ENCODE results near the gene RNF121.

Gene RNF121

GRCh38 chr11:71935338-71935925 is 6.6 kb downstream of the RNF121 start:
- no peak for DNase-seq

GRCh38 chr11:71936825-71937224 is 8.0 kb downstream of the RNF121 start:
- DNase-seq: peak; percentile 51

GRCh38 chr11:71937826-71938225 is 9.0 kb downstream of the RNF121 start:
- DNase-seq: no peak

GRCh38 chr11:71940561-71941219 is 11.8 kb downstream of the RNF121 start:
- peak; percentile 71 for DNase-seq

- peak; percentile 38 for DNase-seq
These were observed 17.3 kb downstream of the RNF121 start for GRCh38 chr11:71946144-71946571.

- no peak for DNase-seq
These were observed 18.7 kb downstream of the RNF121 start for GRCh38 chr11:71947498-71947897.

DNA sequence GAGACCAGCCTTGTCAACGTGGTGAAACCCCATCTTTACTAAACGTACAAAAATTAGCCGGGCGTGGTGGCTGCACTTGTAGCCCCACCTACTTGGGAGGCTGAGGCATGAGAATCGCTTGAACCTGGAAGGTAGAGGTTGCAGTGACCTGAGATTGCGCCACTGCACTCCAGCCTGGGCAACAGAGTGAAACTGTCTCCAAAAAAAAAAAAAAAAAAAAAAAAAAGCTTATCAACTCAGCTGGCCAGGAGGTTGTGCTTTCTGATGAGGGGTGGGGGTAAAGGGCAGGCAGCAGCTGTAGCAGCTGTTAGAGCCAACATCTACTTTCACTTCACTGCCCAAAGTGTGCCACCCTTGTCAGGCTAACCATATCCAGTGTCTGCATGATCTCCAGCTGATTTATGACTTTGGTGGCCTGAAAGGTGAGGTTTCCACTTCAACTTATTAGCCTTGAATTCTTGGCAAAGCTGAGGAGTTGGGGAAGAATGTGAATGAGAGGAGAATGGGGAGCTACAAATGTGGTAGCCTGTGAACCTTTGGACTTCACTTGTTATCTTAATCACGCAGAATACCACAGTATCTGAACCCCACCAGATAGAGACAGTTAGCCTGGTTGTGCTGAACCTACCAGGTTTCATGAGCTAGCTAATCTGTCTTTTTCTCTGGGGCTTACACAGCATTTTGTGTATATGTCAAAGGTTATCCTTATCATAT is 19.6 kb downstream of the RNF121 start:
- no peak for DNase-seq

GRCh38 chr11:71949034-71949433 is 20.2 kb downstream of the RNF121 start:
- no peak for DNase-seq

GRCh38 chr11:71951741-71952310 is 23.0 kb downstream of the RNF121 start:
- no peak for DNase-seq

DNA sequence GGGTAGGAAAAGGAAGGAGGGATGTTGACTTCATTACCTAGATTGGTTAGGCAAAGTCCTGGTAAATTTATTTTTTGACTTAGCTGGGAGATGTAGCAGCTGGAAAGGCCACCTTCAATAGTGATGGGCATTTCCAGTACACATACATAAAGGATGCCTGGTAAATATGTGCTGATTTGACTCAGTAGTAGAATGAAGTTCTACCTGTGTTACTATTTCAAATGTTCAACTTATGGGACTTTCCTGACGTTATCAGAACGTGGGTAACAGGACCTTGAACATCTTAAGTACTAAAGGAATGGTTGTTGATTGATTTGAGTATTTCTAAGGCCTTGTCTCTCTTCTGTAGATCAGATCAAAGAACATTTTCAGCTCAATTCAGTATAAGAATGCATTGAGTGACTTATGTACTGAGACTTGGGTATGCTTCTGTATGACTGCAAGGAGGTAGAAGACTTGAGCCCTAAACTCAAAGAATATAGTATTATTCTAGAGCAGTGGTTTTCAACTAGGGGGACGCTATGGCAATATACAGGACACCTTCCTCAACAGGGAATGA is 27.1 kb downstream of the RNF121 start:
- no peak for DNase-seq

GRCh38 chr11:71962428-71963038 is 33.7 kb downstream of the RNF121 start:
- no peak for DNase-seq

DNA sequence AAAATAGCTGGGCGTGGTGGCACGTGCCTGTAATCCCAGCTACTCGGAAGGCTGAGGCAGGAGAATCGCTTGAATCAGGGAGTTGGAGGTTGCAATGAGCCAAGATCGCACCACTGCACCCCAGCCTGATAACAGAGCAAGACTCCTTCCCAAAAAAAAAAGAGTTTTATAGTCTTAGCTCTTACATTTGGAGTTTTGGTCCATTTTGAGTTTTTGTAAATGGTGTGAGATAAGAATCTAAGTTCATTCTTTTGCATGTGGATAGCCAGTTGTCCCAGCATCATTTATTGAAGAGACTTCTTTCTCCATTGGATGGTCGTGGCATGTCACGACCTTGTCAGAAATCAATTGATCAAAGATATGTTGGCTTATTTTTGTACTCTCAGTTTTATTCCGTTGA is 34.6 kb downstream of the RNF121 start:
- DNase-seq: no peak

- no peak for DNase-seq
These were observed 35.8 kb downstream of the RNF121 start for GRCh38 chr11:71964641-71965040.

DNA sequence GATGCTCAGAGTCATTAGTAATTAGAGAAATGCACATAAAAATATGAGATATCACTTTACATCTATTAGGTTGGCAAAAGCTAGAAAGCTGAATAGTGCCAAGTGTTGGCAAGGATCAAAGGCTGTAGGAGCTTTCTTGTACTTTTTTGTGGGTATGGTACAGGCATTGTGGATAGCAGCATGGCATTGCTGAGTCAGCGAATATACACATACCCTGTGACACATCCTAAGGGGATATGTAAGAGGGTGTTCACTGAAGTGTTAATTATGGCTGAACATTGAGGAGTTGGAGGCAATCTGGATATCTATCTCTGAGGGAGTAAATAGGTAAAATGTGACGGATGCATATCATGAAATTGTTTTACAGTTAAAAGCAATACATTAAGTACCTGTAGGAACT is 42.8 kb downstream of the RNF121 start:
- DNase-seq: no peak

- no peak for DNase-seq
These were observed 47.7 kb downstream of the RNF121 start for GRCh38 chr11:71976551-71976950.

DNA sequence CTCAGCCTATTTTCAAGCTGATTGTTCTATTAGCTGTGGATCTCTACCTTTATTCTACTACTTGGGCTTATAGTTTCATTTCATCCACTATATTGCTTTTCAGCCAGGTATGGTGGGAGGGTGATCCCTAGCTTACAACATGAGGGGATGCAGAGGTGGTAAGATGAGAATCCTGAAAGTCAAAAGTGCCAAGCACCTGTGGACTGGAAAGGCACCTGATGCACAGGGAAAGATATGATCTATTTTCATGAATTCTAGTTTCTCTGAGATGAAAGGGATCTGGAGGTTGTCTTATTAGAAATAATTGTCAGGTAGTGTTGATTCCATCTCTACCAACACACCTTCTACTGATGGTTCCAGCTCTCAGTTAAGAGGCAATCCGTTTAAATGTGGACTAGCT is 48.2 kb downstream of the RNF121 start:
- no peak for DNase-seq

GRCh38 chr11:71977743-71978418 is 49.0 kb downstream of the RNF121 start:
- DNase-seq: peak; percentile 45

DNA sequence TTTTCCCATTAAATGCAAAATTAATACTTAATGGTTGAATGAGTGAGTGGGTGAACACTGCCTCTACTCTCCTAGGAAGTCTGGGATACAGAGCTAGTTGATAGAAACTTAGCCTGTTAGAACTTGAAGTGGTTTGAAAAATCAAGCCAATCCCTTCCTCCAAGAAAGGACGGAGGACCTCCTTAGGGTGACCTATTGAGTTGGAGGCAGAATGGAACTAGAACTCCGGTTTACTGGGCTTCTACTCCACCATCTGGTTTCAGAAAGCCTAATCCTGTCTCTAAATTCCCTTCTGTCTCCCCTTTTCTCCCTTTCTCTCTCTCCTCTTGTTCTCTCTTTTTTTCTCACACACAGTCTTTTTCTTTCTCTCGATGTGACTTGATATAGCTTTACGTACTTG is 50.2 kb downstream of the RNF121 start:
- no peak for DNase-seq

DNA sequence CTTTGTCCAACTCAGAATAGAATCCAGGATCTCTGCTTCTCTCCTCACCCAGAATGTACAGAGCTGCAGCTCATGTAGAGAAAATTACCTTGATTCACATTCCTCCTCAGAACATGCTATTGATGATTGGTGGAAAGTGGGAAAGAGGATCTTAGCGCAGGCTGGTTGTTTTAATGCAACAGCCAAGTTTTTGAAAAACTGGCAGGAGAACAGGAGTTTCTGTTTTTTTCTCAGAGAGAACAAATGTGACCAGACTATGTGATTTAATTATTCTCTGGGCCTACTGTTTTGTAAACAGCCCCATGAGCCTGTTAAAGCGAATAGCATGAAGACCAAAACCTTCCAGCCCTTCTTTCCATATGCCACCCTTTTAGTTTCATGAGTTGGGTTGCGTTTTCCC is 50.8 kb downstream of the RNF121 start:
- DNase-seq: no peak

GRCh38 chr11:71986131-71986530 is 57.3 kb downstream of the RNF121 start:
- DNase-seq: no peak

DNA sequence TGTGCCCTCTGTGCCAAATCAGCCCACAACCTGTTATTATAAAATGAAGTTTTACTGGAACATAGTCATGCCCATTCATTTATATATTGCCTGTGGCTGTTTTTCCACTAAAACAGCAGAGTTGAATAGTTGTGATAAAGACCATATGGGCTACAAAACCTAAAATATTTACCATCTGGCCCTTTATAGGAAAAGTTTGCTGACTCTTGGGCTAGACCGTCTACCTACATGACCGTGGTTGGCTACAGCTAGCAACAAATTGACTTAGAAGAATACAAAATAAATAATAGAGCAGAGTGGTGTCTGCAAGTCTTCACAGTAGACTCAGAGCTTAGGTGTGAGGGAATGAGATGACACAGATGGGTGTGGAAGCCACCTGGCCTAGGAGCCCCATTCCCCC is 58.7 kb downstream of the RNF121 start:
- no peak for DNase-seq

GRCh38 chr11:71988050-71988449 is 59.2 kb downstream of the RNF121 start:
- peak; percentile 91 for DNase-seq

GRCh38 chr11:71990701-71991100 is 61.9 kb downstream of the RNF121 start:
- no peak for DNase-seq

All from fibroblast of upper back skin (primary cell).